Measurements from ENCODE around the gene C9orf57. TPM values are rescaled to one million over a fixed set of nuclear protein-coding genes. Genes with fewer than 3 reads are reported as not detected.

The C9orf57 gene
- total RNA-seq, 1 experiment from 2014 or later, result not detected

- DNase-seq, result no peak
- H3K27me3 Mint-ChIP-seq (ENCODE audit: low read depth), result no peaks in the 10 kb centered on the region
- no peak overlapping the region for H3K56ac ChIP-seq (ENCODE audit: insufficient read length, low read depth, low read length)
- H2BK120ac ChIP-seq (ENCODE audit: low read depth, low read length, poor library complexity, severe bottlenecking), result no peak overlapping the region
- H4K91ac ChIP-seq (ENCODE audit: insufficient read length, low read depth, low read length), result no peak overlapping the region
- no peak overlapping the region for H4K8ac ChIP-seq (replicated peaks; ENCODE audit: insufficient read length, low read depth, low read length)
- WGBS (ENCODE audit: extremely low coverage, insufficient read length, low lambda C conversion rate), result 50% methylated on average over 1 of the region's 8 CpGs
- H3K18ac ChIP-seq (ENCODE audit: insufficient read length, low read depth, low read length), result no peak overlapping the region
- no peaks in the 10 kb centered on the region for H3K27me3 ChIP-seq (ENCODE audit: insufficient read depth, low read length)
- no peak overlapping the region for H2BK15ac ChIP-seq (ENCODE audit: low read depth, low read length)
- H3K23ac ChIP-seq (ENCODE audit: insufficient read length, low read depth, low read length), result no peak overlapping the region
- H4K20me1 ChIP-seq (ENCODE audit: control insufficient read depth, insufficient read depth, insufficient read length), result no peaks in the 10 kb centered on the region
- H3K23me2 ChIP-seq (ENCODE audit: insufficient read length, low read depth, low read length, poor library complexity, severe bottlenecking), result no peaks in the 10 kb centered on the region
- H3K9ac ChIP-seq (ENCODE audit: extremely low read depth, insufficient read length, low read length), result no peak overlapping the region
- H3K9me3 Mint-ChIP-seq, result no peaks in the 10 kb centered on the region
- H3K4me1 Mint-ChIP-seq, result peaks cover 0 to 4% of the 10 kb centered on the region in 2 experiments; a peak in 1 of 4 replicates
- H2BK20ac ChIP-seq (ENCODE audit: low read depth, low read length, poor library complexity, severe bottlenecking), result no peak overlapping the region
- H3K9me3 ChIP-seq (ENCODE audit: control insufficient read depth, low read depth, low read length), result no peaks in the 10 kb centered on the region
- H3K27ac ChIP-seq (ENCODE audit: insufficient read length, low read depth, low read length), result no peak overlapping the region
- H2AFZ ChIP-seq (ENCODE audit: low read length), result no peak overlapping the region
- no peak overlapping the region for H4K5ac ChIP-seq (ENCODE audit: insufficient read length, low read depth, low read length)
- H2BK5ac ChIP-seq (ENCODE audit: insufficient read length, low read length), result no peak overlapping the region
- no peak for TF ChIP-seq CTCF (conservative IDR thresholded peaks at IDR 0.05)
- no peaks in the 10 kb centered on the region for H3K4me1 ChIP-seq (ENCODE audit: insufficient read depth, low read length)
- no peak overlapping the region for H2BK12ac ChIP-seq (ENCODE audit: insufficient read length, low read depth, low read length)
- H3K79me2 ChIP-seq (ENCODE audit: insufficient read depth, low read length), result no peaks in the 10 kb centered on the region
- no peak overlapping the region for H2AK5ac ChIP-seq (ENCODE audit: insufficient read length, low read length)
- H3K14ac ChIP-seq (ENCODE audit: insufficient read depth, low read length), result no peak overlapping the region
- H3K27ac Mint-ChIP-seq, result no peak overlapping the region
- H3K4me3 Mint-ChIP-seq, result no peak overlapping the region
- H3K79me1 ChIP-seq (ENCODE audit: insufficient read depth, low read depth, low read length, poor library complexity, severe bottlenecking), result no peaks in the 10 kb centered on the region
- H3T11ph ChIP-seq (ENCODE audit: low read length), result no peak overlapping the region
- no peaks in the 10 kb centered on the region for H3K36me3 Mint-ChIP-seq (ENCODE audit: insufficient read depth in 1 of 3, low read depth in 3 of 3)
- H3K4me2 ChIP-seq (ENCODE audit: insufficient read depth, insufficient read length, low read length), result no peak overlapping the region
- H3K4ac ChIP-seq (ENCODE audit: low read depth, low read length), result no peak overlapping the region
Observed at GRCh38 chr9:72046630-72047456, 13.6 kb downstream of the C9orf57 start.
